Stomach (tissue), 9 donors: ENCODE data around the gene RWDD2A. TPM values are rescaled to one million over a fixed set of nuclear protein-coding genes. Genes with fewer than 3 reads are reported as not detected.
"Not testable (repeated sequence)": the region's sequence is repeated elsewhere in the genome, so short reads cannot be mapped to it uniquely, and the experiment has no call there.

ENCODE experiments used
- DNase-seq, 2 donors: peaks; one replicate each; pipeline versions ENCODE4 v3.0.0 to v3.0.0-alpha.2; 2013 to 2019
- H3K27ac ChIP-seq, 5 donors: fragments of 200-600 bp in 4 of 5; sonication (generic) in 4 of 5; one replicate each; pipeline ENCODE4 v1.5.1; 2013 to 2019; ENCODE audit warnings: mild to moderate bottlenecking in 1 of 5, moderate library complexity in 1 of 5
- H3K27me3 ChIP-seq, 3 donors: fragments of 200-600 bp; sonication (generic); one replicate each; pipeline ENCODE4 v1.5.1; 2017 to 2019; ENCODE audit warnings: mixed run types in 1 of 3
- H3K36me3 ChIP-seq, 4 donors: fragments of 200-600 bp; sonication (generic); 1 replicate in 3 of 4; 2 replicates in 1 of 4; pipeline ENCODE4 v1.5.1; 2016 to 2019
- H3K4me1 ChIP-seq, 4 donors: fragments of 200-600 bp; sonication (generic); one replicate each; pipeline ENCODE4 v1.5.1; 2016 to 2019
- H3K4me3 ChIP-seq, 4 donors: fragments of 200-600 bp; sonication (generic) in 3 of 4; one replicate each; pipeline ENCODE4 v1.5.1; 2016 to 2019; ENCODE audit warnings: mild to moderate bottlenecking in 1 of 4
- H3K9me3 ChIP-seq, 4 donors: fragments of 200-600 bp; sonication (generic); one replicate each; pipeline ENCODE4 v1.5.1; 2016 to 2019
- EP300 ChIP-seq: sonication (generic); formaldehyde crosslinking; IDR thresholded peaks from one replicate; pipeline ENCODE4 v1.6.1; 2017; ENCODE audit warnings: antibody characterized with exemption
- POLR2A ChIP-seq, 4 donors: fragments of 450-650 bp; IDR thresholded peaks; one replicate each; pipeline ENCODE4 v1.6.1; 2016; ENCODE audit warnings: antibody characterized with exemption in 4 of 4, control low read depth in 2 of 4, mild to moderate bottlenecking in 1 of 4, moderate library complexity in 1 of 4
- POLR2AphosphoS5 ChIP-seq, 3 donors: sonication (generic); formaldehyde crosslinking; IDR thresholded peaks; one replicate each; pipeline ENCODE4 v1.6.1; 2016; ENCODE audit warnings: antibody characterized with exemption in 3 of 3
- WGBS, 5 donors: extraction: QIAGEN DNeasy Blood & Tissue Kit in 3 of 5; methylation state at CpG; one replicate each; pipeline versions ENCODE4 v1.1.5 to v1.1.7; 2013 to 2018; 5-methylcytosine and 5-hydroxymethylcytosine counted together
- intact Hi-C: fragments of 100-400 bp; cut with DNase I; formaldehyde crosslinking; loops from one replicate; pipeline ENCODE4 v1.15.1; 2023; ENCODE audit warnings: low total_unique reads
- polyA plus RNA-seq, 3 donors: library from polyadenylated mRNA; stranded (reverse); fragments of 200-250 nt; gene quantifications; one replicate each; pipeline ENCODE4 v1.2.3, GENCODE V29; 2013
- total RNA-seq, 5 donors: library from RNA; depleted of rRNA; stranded (reverse); fragments of >200 nt; gene quantifications; one replicate each; pipeline versions ENCODE4 v1.1.0 to v1.2.3, GENCODE V29; 2014 to 2016
- TF ChIP-seq, protein P1 (sequence below), 7 experiments: fragments of 450-650 bp in 4 of 7; fragments of 200-600 bp in 3 of 7; sonication (generic) in 3 of 7; IDR thresholded peaks; one replicate each; pipeline ENCODE4 v1.5.1; 2016 to 2019; ENCODE audit warnings: antibody characterized with exemption in 7 of 7, control low read depth in 2 of 7, mild to moderate bottlenecking in 1 of 7
- donor health status: healthy with polysubstance abuse.
- donor health status: Bipolar disorder and iron deficiency.
- donor health status: healthy.

The RWDD2A gene
- total and polyA plus RNA-seq, 8 donors = 0.58 to 18.7 (median 2.1) TPM

DNA sequence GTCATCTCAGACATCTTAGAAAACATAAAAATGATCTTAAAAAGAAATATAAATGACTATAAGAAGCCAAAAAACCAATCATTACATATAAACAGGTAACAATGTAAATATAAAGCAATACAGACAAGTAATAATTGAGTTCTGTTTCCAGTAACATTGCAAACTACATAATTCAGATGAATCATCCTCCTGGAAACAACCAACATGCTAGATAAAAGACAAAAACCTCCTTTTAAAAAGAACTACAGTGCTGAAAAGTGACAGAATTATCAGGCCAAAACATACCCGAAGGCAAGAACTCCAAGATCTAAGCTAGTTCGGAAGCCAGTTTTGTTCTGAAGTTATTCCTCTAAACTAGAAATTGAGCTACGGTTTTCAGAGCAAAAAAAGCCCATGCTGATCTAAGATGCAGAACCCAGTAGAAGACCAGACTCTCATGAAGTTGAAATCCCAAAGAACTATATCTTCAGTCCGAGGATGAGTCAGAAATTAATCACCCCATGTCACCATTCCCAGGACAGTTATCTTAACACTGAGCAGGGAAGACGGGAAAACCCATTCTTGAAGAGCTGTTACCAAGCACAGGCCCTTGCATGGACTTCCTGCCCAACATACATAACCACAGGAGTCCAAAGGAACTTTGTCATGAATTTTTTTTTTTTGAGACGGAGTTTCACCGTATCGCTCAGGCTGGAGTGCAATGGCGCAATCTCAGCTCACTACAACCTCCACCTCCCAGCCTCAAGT is 9.9 kb upstream of the RWDD2A start:
- no peak overlapping the region for H3K4me3 ChIP-seq
- intact Hi-C loops = loop anchor here (10.0 kb wide), 1 partner anchor 108 kb away; no protein-coding TSS in a partner anchor
- no peaks in the 10 kb centered on the region for H3K9me3 ChIP-seq
- H3K27ac ChIP-seq = no peak overlapping the region
- H3K27me3 ChIP-seq = no peaks in the 10 kb centered on the region
- WGBS, 5 donors = 68 to 81% (median 76%) methylated on average over 9 of the region's 9 CpGs
- no peak for DNase-seq
- TF ChIP-seq POLR2AphosphoS5 (IDR thresholded peaks at IDR 0.05) (no peak), POLR2A (IDR thresholded peaks at IDR 0.05) (no peak), EP300 (no peak)
- TF ChIP-seq, protein P1, sequence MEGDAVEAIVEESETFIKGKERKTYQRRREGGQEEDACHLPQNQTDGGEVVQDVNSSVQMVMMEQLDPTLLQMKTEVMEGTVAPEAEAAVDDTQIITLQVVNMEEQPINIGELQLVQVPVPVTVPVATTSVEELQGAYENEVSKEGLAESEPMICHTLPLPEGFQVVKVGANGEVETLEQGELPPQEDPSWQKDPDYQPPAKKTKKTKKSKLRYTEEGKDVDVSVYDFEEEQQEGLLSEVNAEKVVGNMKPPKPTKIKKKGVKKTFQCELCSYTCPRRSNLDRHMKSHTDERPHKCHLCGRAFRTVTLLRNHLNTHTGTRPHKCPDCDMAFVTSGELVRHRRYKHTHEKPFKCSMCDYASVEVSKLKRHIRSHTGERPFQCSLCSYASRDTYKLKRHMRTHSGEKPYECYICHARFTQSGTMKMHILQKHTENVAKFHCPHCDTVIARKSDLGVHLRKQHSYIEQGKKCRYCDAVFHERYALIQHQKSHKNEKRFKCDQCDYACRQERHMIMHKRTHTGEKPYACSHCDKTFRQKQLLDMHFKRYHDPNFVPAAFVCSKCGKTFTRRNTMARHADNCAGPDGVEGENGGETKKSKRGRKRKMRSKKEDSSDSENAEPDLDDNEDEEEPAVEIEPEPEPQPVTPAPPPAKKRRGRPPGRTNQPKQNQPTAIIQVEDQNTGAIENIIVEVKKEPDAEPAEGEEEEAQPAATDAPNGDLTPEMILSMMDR (IDR thresholded peaks at IDR 0.05) = no peak
- peaks cover 0 to under 1% (median 0%) of the 10 kb centered on the region in 4 donors for H3K4me1 ChIP-seq
- H3K36me3 ChIP-seq = peaks cover 33 to 100% (median 86%) of the 10 kb centered on the region in 4 donors

DNA sequence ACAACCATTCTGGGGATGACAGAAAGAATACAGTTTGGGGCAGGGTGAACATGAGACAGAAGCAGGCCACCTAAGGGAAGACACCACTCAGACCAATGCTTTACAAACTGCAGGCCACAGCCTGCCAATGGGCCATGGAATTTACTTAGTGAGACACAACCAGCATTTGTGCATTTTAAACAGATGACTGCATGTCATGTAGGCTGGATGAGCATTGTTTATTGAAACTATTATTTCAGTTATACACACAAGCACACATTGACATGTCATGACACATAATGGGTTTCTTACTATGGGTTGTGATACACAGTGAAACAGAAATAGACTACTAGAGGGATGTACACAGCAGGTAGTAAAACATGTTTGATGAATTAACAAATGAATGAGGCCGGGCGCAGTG is 8.1 kb upstream of the RWDD2A start:
- DNase-seq = no peak
- H3K4me1 ChIP-seq = peaks cover 0 to 10% (median 3%) of the 10 kb centered on the region in 4 donors
- WGBS, 5 donors = 89 to 100% (median 98%) methylated on average over 2 of the region's 2 CpGs
- H3K27ac ChIP-seq = no peak overlapping the region
- no peak overlapping the region for H3K4me3 ChIP-seq
- H3K9me3 ChIP-seq = no peaks in the 10 kb centered on the region
- H3K27me3 ChIP-seq = no peaks in the 10 kb centered on the region
- intact Hi-C loops = loop anchor here (10.0 kb wide), 1 partner anchor 110 kb away; no protein-coding TSS in a partner anchor
- TF ChIP-seq POLR2AphosphoS5 (IDR thresholded peaks at IDR 0.05) = no peak
- TF ChIP-seq, protein P1 (IDR thresholded peaks at IDR 0.05) = no peak
- TF ChIP-seq POLR2A (IDR thresholded peaks at IDR 0.05) = no peak
- no peak for TF ChIP-seq EP300
- H3K36me3 ChIP-seq = peaks cover 33 to 91% (median 79%) of the 10 kb centered on the region in 4 donors

DNA sequence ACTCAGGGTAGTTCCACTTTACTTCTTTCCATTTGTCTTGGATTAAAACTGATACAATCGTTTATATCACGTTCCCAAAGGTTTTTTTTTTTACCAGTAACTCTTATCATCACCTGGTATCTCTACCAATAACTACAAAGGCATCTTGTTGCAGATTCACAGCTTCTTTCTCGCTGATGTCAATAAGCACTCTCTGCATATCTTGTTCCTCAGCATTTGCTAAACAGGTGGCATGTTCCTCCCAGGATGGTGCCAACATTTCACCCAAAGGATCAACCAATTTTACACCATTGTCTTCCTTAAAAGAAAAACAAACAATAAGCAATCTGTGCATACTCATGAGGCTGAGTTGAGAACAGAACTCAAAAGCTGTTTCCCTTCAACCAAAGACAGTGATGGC is 4.7 kb upstream of the RWDD2A start:
- WGBS, 5 donors = 34 to 67% (median 50%) methylated on average over 3 of the region's 3 CpGs
- no peaks in the 10 kb centered on the region for H3K9me3 ChIP-seq
- no peak for TF ChIP-seq POLR2A (IDR thresholded peaks at IDR 0.05)
- no peak for TF ChIP-seq EP300
- no peak for TF ChIP-seq POLR2AphosphoS5 (IDR thresholded peaks at IDR 0.05)
- TF ChIP-seq, protein P1 (IDR thresholded peaks at IDR 0.05) = no peak

GRCh38 chr6:83190626-83191025 is 2.5 kb upstream of the RWDD2A start:
- 86 to 95% (median 88%) methylated on average over 6 of the region's 6 CpGs for WGBS, 5 donors
- no peak for TF ChIP-seq POLR2A (IDR thresholded peaks at IDR 0.05)
- TF ChIP-seq POLR2AphosphoS5 (IDR thresholded peaks at IDR 0.05) = peak in 1 of 3 donors; percentile 7
- TF ChIP-seq EP300 = no peak
- TF ChIP-seq, protein P1 (IDR thresholded peaks at IDR 0.05) = no peak
- no peak for DNase-seq

More for the DNA sequence above, 4.7 kb upstream of the RWDD2A start:
- Histone ChIP-seq H3K36me3 (peaks cover 18 to 57% (median 46%) of the 10 kb centered on the region in 4 donors), H3K27ac (no peak overlapping the region), H3K4me3 (no peak overlapping the region), H3K27me3 (no peaks in the 10 kb centered on the region), H3K4me1 (peaks cover 3 to 33% (median 22%) of the 10 kb centered on the region in 4 donors)
- no peak for DNase-seq
- intact Hi-C loops = loop anchor here (10.0 kb wide), 1 partner anchor 114 kb away; no protein-coding TSS in a partner anchor

GRCh38 chr6:83191974-83192373 is 1.2 kb upstream of the RWDD2A start:
- H3K4me3 ChIP-seq = peak overlapping the region; percentile 87 to 98 (median 93)
- intact Hi-C loops = not testable (repeated sequence)

More at GRCh38 chr6:83190626-83191025, 2.5 kb upstream of the RWDD2A start:
- Histone ChIP-seq H3K27me3 (no peaks in the 10 kb centered on the region), H3K9me3 (no peaks in the 10 kb centered on the region), H3K27ac (no peak overlapping the region), H3K36me3 (peaks cover 5 to 38% (median 30%) of the 10 kb centered on the region in 4 donors), H3K4me1 (peaks cover 3 to 50% (median 36%) of the 10 kb centered on the region in 4 donors), H3K4me3 (no peak overlapping the region)
- intact Hi-C loops = no loop called here

More at GRCh38 chr6:83191974-83192373, 1.2 kb upstream of the RWDD2A start:
- Histone ChIP-seq H3K36me3 (peaks cover 4 to 36% (median 32%) of the 10 kb centered on the region in 4 donors), H3K4me1 (peaks cover 3 to 53% (median 37%) of the 10 kb centered on the region in 4 donors), H3K27ac (peak overlapping the region in 1 of 5 donors; percentile 91)
- WGBS, 5 donors = 72 to 88% (median 79%) methylated on average over 14 to 18 of the region's 18 CpGs
- not testable (repeated sequence) for DNase-seq, H3K27me3 ChIP-seq, H3K9me3 ChIP-seq
